WTC11 (cell line): ENCODE data around the gene ZFYVE1. TPM values are rescaled to one million over a fixed set of nuclear protein-coding genes. Genes with fewer than 3 reads are reported as not detected.

ENCODE experiments used
- ATAC-seq: fragments of 200-7000 bp; cut with Tn5 transposase; 2 replicates; pipeline ENCODE4 v1.10.0; 2021; ENCODE audit warnings: mild to moderate bottlenecking, moderate library complexity
- CTCF ChIA-PET: fragments of 300-600 bp; sonication (Branson Sonifier 250); formaldehyde crosslinking; loops from one replicate; lab custom pipeline; 2021; ENCODE audit warnings: antibody characterized with exemption; lab: Charles Lee
- POLR2A ChIA-PET: fragments of 350-600 bp; sonication (Branson Sonifier 250); formaldehyde crosslinking; loops from one replicate; lab custom pipeline; 2021; ENCODE audit warnings: antibody characterized with exemption; lab: Charles Lee
- DNase-seq: peaks from one replicate; pipeline ENCODE4 v3.0.0; 2021; ENCODE audit warnings: low spot score
- H3K27ac Mint-ChIP-seq: 2 replicates; pipeline ENCODE4 v1.8.0; 2021; ENCODE audit warnings: mixed read lengths
- H3K27me3 Mint-ChIP-seq: 2 replicates; pipeline ENCODE4 v1.8.0; 2021; ENCODE audit warnings: low read depth, mild to moderate bottlenecking, moderate library complexity, mixed read lengths
- H3K36me3 Mint-ChIP-seq: 2 replicates; pipeline ENCODE4 v1.8.0; 2021; ENCODE audit warnings: mixed read lengths
- H3K4me1 Mint-ChIP-seq: 2 replicates; pipeline ENCODE4 v1.8.0; 2022; ENCODE audit warnings: mixed read lengths
- H3K4me3 Mint-ChIP-seq: 2 replicates; pipeline ENCODE4 v1.8.0; 2021; ENCODE audit warnings: mild to moderate bottlenecking, moderate library complexity, mixed read lengths
- H3K9me3 Mint-ChIP-seq: 2 replicates; pipeline ENCODE4 v1.8.0; 2021; ENCODE audit warnings: mixed read lengths
- AFF4 ChIP-seq: sonication (generic); formaldehyde crosslinking; IDR thresholded peaks from 2 replicates; pipeline ENCODE4 v1.8.1; 2023; ENCODE audit warnings: mild to moderate bottlenecking, missing genetic modification reagents, borderline replicate concordance
- GTF2I ChIP-seq: fragments of 250-450 bp; sonication (Bioruptor Pico); conservative IDR thresholded peaks from 2 replicates; pipeline ENCODE4 v1.4.0; 2021; ENCODE audit warnings: mild to moderate bottlenecking
- HMGXB4 ChIP-seq: sonication (generic); formaldehyde crosslinking; IDR thresholded peaks from 2 replicates; pipeline ENCODE4 v1.8.1; 2023; ENCODE audit warnings: mild to moderate bottlenecking, moderate library complexity, missing genetic modification reagents
- KAT7 ChIP-seq: sonication (generic); formaldehyde crosslinking; IDR thresholded peaks from 2 replicates; pipeline ENCODE4 v1.8.1; 2023; ENCODE audit warnings: missing genetic modification reagents, mild to moderate bottlenecking, borderline replicate concordance
- SMAD3 ChIP-seq: sonication (generic); formaldehyde crosslinking; IDR thresholded peaks from 2 replicates; pipeline ENCODE4 v1.8.0; 2022; ENCODE audit warnings: missing genetic modification reagents, mild to moderate bottlenecking, borderline replicate concordance
- SMAD4 ChIP-seq: sonication (generic); formaldehyde crosslinking; IDR thresholded peaks from 2 replicates; pipeline ENCODE4 v1.8.0; 2022; ENCODE audit warnings: mild to moderate bottlenecking, missing genetic modification reagents
- ZBTB43 ChIP-seq: sonication (generic); formaldehyde crosslinking; IDR thresholded peaks from 2 replicates; pipeline ENCODE4 v1.8.1; 2023; ENCODE audit warnings: mild to moderate bottlenecking, missing genetic modification reagents
- total RNA-seq: library from RNA; stranded (reverse); gene quantifications from 3 replicates; pipeline ENCODE4 v1.2.3, GENCODE V29; 2021
- TF ChIP-seq, protein P1 (sequence below): sonication (generic); formaldehyde crosslinking; IDR thresholded peaks from 2 replicates; pipeline ENCODE4 v1.8.0; 2023; ENCODE audit warnings: mild to moderate bottlenecking, missing genetic modification reagents
- TF ChIP-seq, protein P2 (sequence below): sonication (generic); formaldehyde crosslinking; IDR thresholded peaks from 2 replicates; pipeline ENCODE4 v1.8.0; 2023; ENCODE audit warnings: missing genetic modification reagents, mild to moderate bottlenecking, borderline replicate concordance
- TF ChIP-seq, protein P3 (sequence below): sonication (generic); formaldehyde crosslinking; IDR thresholded peaks from 2 replicates; pipeline ENCODE4 v1.8.1; 2023; ENCODE audit warnings: mild to moderate bottlenecking, missing genetic modification reagents, moderate library complexity

The ZFYVE1 gene
- total RNA-seq, 1 experiment from 2014 or later = 12.8 TPM

DNA sequence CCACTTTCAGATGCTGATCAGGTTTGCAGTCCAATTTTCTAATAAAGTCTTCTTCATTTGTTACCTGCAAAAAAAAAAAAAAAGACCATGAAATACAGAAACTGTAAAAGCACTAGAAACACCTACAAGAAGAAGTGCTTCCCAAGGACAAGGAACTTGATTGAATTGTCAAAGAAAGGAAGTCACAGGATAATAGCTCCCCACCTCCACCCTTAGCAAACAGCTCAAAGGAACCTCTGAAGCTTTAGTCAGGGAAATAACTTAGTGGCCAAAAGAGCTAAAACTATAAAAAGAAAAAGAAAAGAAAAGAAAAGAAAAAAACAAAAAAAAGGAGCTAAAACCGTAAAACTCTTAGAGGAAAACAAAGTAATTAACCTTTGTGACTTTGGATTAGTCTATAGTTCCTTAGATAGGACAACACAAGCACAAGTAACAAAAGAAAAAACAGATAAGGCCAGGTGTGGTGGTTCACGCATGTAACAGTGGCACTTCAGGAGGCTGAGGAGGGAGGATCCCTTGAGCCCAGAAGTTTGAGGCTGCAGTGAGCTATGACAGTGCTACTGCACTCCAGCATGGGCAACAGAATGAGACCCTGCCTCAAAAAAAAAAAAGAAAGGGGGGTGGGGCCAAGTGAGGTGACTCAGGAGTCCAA is 28.5 kb downstream of the ZFYVE1 start:
- Mint-ChIP-seq H3K4me1 (peaks cover 24% of the 10 kb centered on the region), H3K4me3 (no peak overlapping the region)
- TF ChIP-seq KAT7 (CRISPR knock-in tag) (no peak), SMAD3 (CRISPR knock-in tag) (no peak), AFF4 (CRISPR knock-in tag) (no peak)
- TF ChIP-seq, protein P1, sequence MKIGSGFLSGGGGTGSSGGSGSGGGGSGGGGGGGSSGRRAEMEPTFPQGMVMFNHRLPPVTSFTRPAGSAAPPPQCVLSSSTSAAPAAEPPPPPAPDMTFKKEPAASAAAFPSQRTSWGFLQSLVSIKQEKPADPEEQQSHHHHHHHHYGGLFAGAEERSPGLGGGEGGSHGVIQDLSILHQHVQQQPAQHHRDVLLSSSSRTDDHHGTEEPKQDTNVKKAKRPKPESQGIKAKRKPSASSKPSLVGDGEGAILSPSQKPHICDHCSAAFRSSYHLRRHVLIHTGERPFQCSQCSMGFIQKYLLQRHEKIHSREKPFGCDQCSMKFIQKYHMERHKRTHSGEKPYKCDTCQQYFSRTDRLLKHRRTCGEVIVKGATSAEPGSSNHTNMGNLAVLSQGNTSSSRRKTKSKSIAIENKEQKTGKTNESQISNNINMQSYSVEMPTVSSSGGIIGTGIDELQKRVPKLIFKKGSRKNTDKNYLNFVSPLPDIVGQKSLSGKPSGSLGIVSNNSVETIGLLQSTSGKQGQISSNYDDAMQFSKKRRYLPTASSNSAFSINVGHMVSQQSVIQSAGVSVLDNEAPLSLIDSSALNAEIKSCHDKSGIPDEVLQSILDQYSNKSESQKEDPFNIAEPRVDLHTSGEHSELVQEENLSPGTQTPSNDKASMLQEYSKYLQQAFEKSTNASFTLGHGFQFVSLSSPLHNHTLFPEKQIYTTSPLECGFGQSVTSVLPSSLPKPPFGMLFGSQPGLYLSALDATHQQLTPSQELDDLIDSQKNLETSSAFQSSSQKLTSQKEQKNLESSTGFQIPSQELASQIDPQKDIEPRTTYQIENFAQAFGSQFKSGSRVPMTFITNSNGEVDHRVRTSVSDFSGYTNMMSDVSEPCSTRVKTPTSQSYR (CRISPR knock-in tag) = no peak
- TF ChIP-seq, all 79 proteins: peak for 0
- ChIA-PET POLR2A (interaction anchor here (0.7 kb wide), 1 partner anchor 101 kb away, joined by 3 read pairs; no protein-coding TSS in a partner anchor), CTCF (interaction anchor here (0.7 kb wide), 2 partner anchors 55 to 248 kb away, joined by 3 read pairs; no protein-coding TSS in a partner anchor)
- DNase-seq (no peak), ATAC-seq (no peak)
- Mint-ChIP-seq H3K9me3 (no peaks in the 10 kb centered on the region), H3K27ac (no peak overlapping the region), H3K27me3 (no peaks in the 10 kb centered on the region), H3K36me3 (peaks cover 11% of the 10 kb centered on the region)

DNA sequence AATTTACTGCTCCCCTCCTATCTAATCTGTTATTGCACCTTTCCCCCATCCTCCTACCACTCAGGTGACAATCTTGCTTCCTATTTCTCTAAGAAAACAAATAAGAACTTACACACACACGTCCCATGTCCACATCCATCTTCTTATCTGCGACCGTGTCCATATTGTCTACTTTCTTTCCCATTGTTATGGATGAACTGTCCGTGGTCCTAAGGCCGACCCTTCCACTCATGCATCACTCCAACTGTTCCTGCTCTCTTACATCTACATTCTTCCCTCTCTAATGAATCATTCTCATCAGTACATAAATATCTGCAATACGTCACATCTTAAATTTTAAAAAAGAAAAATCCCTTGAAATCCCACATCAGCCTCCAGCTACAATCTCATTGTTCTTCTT is 30.0 kb downstream of the ZFYVE1 start:
- Mint-ChIP-seq H3K4me1 (peaks cover 24% of the 10 kb centered on the region), H3K27me3 (no peaks in the 10 kb centered on the region), H3K9me3 (no peaks in the 10 kb centered on the region), H3K36me3 (peaks cover 20% of the 10 kb centered on the region), H3K4me3 (no peak overlapping the region), H3K27ac (no peak overlapping the region)
- TF ChIP-seq ZBTB43 (no peak), AFF4 (CRISPR knock-in tag) (no peak), HMGXB4 (CRISPR knock-in tag) (no peak), SMAD4 (CRISPR knock-in tag) (no peak), GTF2I (CRISPR knock-in tag) (no peak)
- TF ChIP-seq, protein P2, sequence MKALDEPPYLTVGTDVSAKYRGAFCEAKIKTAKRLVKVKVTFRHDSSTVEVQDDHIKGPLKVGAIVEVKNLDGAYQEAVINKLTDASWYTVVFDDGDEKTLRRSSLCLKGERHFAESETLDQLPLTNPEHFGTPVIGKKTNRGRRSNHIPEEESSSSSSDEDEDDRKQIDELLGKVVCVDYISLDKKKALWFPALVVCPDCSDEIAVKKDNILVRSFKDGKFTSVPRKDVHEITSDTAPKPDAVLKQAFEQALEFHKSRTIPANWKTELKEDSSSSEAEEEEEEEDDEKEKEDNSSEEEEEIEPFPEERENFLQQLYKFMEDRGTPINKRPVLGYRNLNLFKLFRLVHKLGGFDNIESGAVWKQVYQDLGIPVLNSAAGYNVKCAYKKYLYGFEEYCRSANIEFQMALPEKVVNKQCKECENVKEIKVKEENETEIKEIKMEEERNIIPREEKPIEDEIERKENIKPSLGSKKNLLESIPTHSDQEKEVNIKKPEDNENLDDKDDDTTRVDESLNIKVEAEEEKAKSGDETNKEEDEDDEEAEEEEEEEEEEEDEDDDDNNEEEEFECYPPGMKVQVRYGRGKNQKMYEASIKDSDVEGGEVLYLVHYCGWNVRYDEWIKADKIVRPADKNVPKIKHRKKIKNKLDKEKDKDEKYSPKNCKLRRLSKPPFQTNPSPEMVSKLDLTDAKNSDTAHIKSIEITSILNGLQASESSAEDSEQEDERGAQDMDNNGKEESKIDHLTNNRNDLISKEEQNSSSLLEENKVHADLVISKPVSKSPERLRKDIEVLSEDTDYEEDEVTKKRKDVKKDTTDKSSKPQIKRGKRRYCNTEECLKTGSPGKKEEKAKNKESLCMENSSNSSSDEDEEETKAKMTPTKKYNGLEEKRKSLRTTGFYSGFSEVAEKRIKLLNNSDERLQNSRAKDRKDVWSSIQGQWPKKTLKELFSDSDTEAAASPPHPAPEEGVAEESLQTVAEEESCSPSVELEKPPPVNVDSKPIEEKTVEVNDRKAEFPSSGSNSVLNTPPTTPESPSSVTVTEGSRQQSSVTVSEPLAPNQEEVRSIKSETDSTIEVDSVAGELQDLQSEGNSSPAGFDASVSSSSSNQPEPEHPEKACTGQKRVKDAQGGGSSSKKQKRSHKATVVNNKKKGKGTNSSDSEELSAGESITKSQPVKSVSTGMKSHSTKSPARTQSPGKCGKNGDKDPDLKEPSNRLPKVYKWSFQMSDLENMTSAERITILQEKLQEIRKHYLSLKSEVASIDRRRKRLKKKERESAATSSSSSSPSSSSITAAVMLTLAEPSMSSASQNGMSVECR (CRISPR knock-in tag) = no peak
- TF ChIP-seq, protein P3, sequence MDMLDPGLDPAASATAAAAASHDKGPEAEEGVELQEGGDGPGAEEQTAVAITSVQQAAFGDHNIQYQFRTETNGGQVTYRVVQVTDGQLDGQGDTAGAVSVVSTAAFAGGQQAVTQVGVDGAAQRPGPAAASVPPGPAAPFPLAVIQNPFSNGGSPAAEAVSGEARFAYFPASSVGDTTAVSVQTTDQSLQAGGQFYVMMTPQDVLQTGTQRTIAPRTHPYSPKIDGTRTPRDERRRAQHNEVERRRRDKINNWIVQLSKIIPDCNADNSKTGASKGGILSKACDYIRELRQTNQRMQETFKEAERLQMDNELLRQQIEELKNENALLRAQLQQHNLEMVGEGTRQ (CRISPR knock-in tag) = no peak
- CTCF ChIA-PET = no interaction called here
- DNase-seq (no peak), ATAC-seq (no peak)
- POLR2A ChIA-PET = no interaction called here
